Loucy (cell line): ENCODE data around the gene APOBEC3B.
"Not testable (repeated sequence)": the region's sequence is repeated elsewhere in the genome, so short reads cannot be mapped to it uniquely, and the experiment has no call there.

ENCODE experiments used
- H2AFZ ChIP-seq: fragments of 200-600 bp; sonication (generic); 2 replicates; pipeline ENCODE4 v1.6.0; 2016; ENCODE audit warnings: antibody characterized with exemption, mild to moderate bottlenecking, low read length, moderate library complexity
- H3F3A ChIP-seq: fragments of 200-600 bp; 2 replicates; pipeline ENCODE4 v1.6.0; 2016; ENCODE audit warnings: antibody characterized with exemption, low read depth, mild to moderate bottlenecking
- H3K27me3 ChIP-seq: fragments of 200-600 bp; sonication (generic); 2 replicates; pipeline ENCODE4 v1.6.1; 2014; ENCODE audit warnings: low read length, mild to moderate bottlenecking; ENCODE audit not compliant: insufficient read depth, poor library complexity, severe bottlenecking
- H3K36me3 ChIP-seq: fragments of 200-600 bp; sonication (generic); 2 replicates; pipeline ENCODE4 v1.6.1; 2016; ENCODE audit warnings: low read length; ENCODE audit not compliant: insufficient read depth
- H3K4me1 ChIP-seq: fragments of 200-600 bp; sonication (generic); 2 replicates; pipeline ENCODE4 v1.5.1; 2014; ENCODE audit warnings: low read length, mild to moderate bottlenecking; ENCODE audit not compliant: insufficient read depth, poor library complexity, severe bottlenecking
- H3K4me2 ChIP-seq: fragments of 200-600 bp; sonication (generic); 2 replicates; pipeline ENCODE4 v1.6.0; 2014; ENCODE audit warnings: antibody characterized with exemption, low read length, low read depth, mild to moderate bottlenecking; ENCODE audit not compliant: poor library complexity, severe bottlenecking
- H3K4me3 ChIP-seq: fragments of 200-600 bp; sonication (generic); 2 replicates; pipeline ENCODE4 v1.5.1; 2014; ENCODE audit warnings: low read length, mild to moderate bottlenecking, mixed read lengths; ENCODE audit not compliant: poor library complexity, severe bottlenecking
- H3K79me2 ChIP-seq: fragments of 200-600 bp; sonication (generic); 2 replicates; pipeline ENCODE4 v1.6.1; 2014; ENCODE audit warnings: low read length; ENCODE audit not compliant: insufficient read depth
- H3K9ac ChIP-seq: fragments of 200-600 bp; sonication (generic); 2 replicates; pipeline ENCODE4 v1.6.0; 2014; ENCODE audit warnings: mild to moderate bottlenecking, low read depth, low read length, moderate library complexity; ENCODE audit not compliant: poor library complexity, severe bottlenecking
- H3K9me2 ChIP-seq: fragments of 200-600 bp; sonication (generic); replicated peaks from 2 replicates; pipeline ENCODE4 v1.6.1; 2016; ENCODE audit warnings: low read depth, low read length, mixed read lengths
- H3K9me3 ChIP-seq: fragments of 200-600 bp; sonication (generic); 2 replicates; pipeline ENCODE4 v1.6.1; 2014; ENCODE audit warnings: mild to moderate bottlenecking, antibody characterized with exemption, low read length, low read depth; ENCODE audit not compliant: insufficient read depth
- H4K20me1 ChIP-seq: fragments of 200-600 bp; sonication (generic); 2 replicates; pipeline ENCODE4 v1.6.0; 2014; ENCODE audit warnings: antibody characterized with exemption, low read length, mild to moderate bottlenecking; ENCODE audit not compliant: insufficient read depth, poor library complexity, severe bottlenecking
- CTCF ChIP-seq: fragments of 200-600 bp; sonication (generic); conservative IDR thresholded peaks from 2 replicates; pipeline ENCODE4 v1.5.1; 2014; ENCODE audit warnings: mild to moderate bottlenecking, antibody characterized with exemption, low read length
- EZH2phosphoT487 ChIP-seq: fragments of 200-600 bp; IDR thresholded peaks from 2 replicates; pipeline ENCODE4 v1.6.1; 2018; ENCODE audit warnings: antibody characterized with exemption, mild to moderate bottlenecking, moderate library complexity, borderline replicate concordance

The APOBEC3B gene

GRCh38 chr22:38981005-38981991, 849 bp upstream of the APOBEC3B start:
- Histone ChIP-seq H4K20me1 (no peaks in the 10 kb centered on the region), H3F3A (no peaks in the 10 kb centered on the region), H3K27me3 (no peaks in the 10 kb centered on the region), H3K9me3 (peaks cover 5% of the 10 kb centered on the region; the same call in 1 of the 2 replicates), H3K36me3 (no peaks in the 10 kb centered on the region), H3K4me1 (peaks cover 16% of the 10 kb centered on the region), H3K9me2 (no peaks in the 10 kb centered on the region), H2AFZ (peak overlapping the region; percentile 66), H3K4me3 (peak overlapping the region; percentile 83), H3K79me2 (peaks cover 20% of the 10 kb centered on the region), H3K9ac (peak overlapping the region; percentile 94), H3K4me2 (peak overlapping the region; percentile 88)
- TF ChIP-seq CTCF: peak; percentile 54
- TF ChIP-seq EZH2phosphoT487: no peak

- H3K4me3 ChIP-seq: no peak overlapping the region
- H2AFZ ChIP-seq: no peak overlapping the region
- H3K9me2 ChIP-seq: no peaks in the 10 kb centered on the region
- H3K36me3 ChIP-seq: no peaks in the 10 kb centered on the region
- H3K9me3 ChIP-seq: peaks cover 5% of the 10 kb centered on the region; the same call in 1 of the 2 replicates
- no peaks in the 10 kb centered on the region for H4K20me1 ChIP-seq
- TF ChIP-seq EZH2phosphoT487: no peak
- TF ChIP-seq CTCF: no peak
- H3K79me2 ChIP-seq: peaks cover 20% of the 10 kb centered on the region
- H3K4me2 ChIP-seq: no peak overlapping the region
- H3K27me3 ChIP-seq: no peaks in the 10 kb centered on the region
- H3K9ac ChIP-seq: no peak overlapping the region
- H3F3A ChIP-seq: no peaks in the 10 kb centered on the region
- peaks cover 25% of the 10 kb centered on the region for H3K4me1 ChIP-seq
These were observed 2.1 kb downstream of the APOBEC3B start for GRCh38 chr22:38984224-38984623.

DNA sequence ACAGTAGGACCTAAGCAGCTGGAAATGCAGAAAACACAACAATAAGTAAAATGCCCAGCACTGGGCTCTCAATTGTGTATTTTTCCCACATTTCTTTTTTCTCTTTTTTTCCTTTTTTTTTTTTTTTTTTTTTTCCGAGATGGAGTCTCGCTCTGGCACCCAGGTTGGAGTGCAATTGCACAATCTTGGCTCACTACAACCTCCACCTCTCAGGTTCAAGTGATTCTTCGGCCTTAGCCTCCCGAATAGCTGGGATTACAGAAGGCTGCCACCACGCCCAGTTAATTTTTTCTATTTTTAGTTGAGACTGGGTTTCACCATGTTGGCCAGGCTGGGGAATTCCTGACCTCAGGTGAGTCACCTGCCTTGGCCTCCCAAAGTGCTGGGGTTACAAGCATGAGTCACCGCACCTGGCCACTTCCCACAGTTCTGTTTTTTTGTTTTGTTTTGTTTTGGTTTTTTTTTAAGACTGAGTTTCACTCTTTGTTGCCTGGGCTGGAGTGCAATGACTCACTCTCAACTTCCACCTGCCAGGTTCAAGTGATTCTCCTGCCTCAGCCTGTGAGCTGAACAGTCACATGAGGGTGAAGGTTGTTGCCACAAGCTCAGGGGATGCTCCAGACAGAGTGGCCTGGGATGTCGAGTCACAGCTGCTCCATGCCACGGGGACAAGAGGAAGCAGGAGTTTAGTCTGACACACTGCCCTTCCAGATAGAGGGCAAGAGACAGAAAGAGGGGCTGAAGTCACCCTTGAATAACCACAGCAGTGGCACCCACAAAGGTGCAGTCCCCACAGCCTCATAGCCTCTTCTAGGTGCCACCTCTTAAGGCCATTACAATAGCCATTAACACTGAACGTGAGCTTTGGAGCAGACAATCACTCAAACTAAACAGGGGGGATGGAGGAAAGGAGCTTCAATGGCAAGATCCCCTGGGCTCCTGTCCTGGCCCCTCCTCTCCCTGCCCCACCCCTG, 2.9 kb downstream of the APOBEC3B start:
- H3K4me3 ChIP-seq, H3K9ac ChIP-seq, H3F3A ChIP-seq, H2AFZ ChIP-seq, H4K20me1 ChIP-seq, H3K9me3 ChIP-seq, H3K36me3 ChIP-seq, H3K4me2 ChIP-seq, H3K27me3 ChIP-seq, H3K9me2 ChIP-seq: not testable (repeated sequence)
- peaks cover 20% of the 10 kb centered on the region for H3K79me2 ChIP-seq
- H3K4me1 ChIP-seq: peaks cover 33% of the 10 kb centered on the region
